Central memory CD8-positive, alpha-beta T cell (primary cell): ENCODE measurements around the gene SUN1.

Experiments used
- ATAC-seq: fragments of 150-1000 bp; cut with Tn5 transposase; replicated peaks from 2 replicates; pipeline ENCODE4 v1.10.0; 2022; ENCODE audit warnings: mild to moderate bottlenecking, moderate FRiP score, moderate number of reproducible peaks; ENCODE audit not compliant: poor library complexity, severe bottlenecking; ENCODE audit errors: extremely low read depth
- DNase-seq, 2 donors: peaks; one replicate each; pipeline ENCODE4 v3.0.0; 2021; ENCODE audit warnings: low spot score in 2 of 2
- H3K27ac Mint-ChIP-seq: one replicate; pipeline ENCODE4 v1.8.0; 2022; ENCODE audit warnings: low read depth, mild to moderate bottlenecking, moderate library complexity, mixed read lengths
- H3K27me3 Mint-ChIP-seq: one replicate; pipeline ENCODE4 v1.8.0; 2022; ENCODE audit warnings: mixed read lengths
- H3K36me3 Mint-ChIP-seq: one replicate; pipeline ENCODE4 v1.8.0; 2022; ENCODE audit warnings: mild to moderate bottlenecking, moderate library complexity, mixed read lengths; ENCODE audit not compliant: insufficient read depth
- H3K4me1 Mint-ChIP-seq: one replicate; pipeline ENCODE4 v1.8.0; 2022; ENCODE audit warnings: mixed read lengths
- H3K4me3 Mint-ChIP-seq: one replicate; pipeline ENCODE4 v1.8.0; 2022; ENCODE audit warnings: mild to moderate bottlenecking, moderate library complexity, mixed read lengths
- H3K9me3 Mint-ChIP-seq: one replicate; pipeline ENCODE4 v1.8.0; 2022; ENCODE audit warnings: mixed read lengths

SUN1 gene

DNA sequence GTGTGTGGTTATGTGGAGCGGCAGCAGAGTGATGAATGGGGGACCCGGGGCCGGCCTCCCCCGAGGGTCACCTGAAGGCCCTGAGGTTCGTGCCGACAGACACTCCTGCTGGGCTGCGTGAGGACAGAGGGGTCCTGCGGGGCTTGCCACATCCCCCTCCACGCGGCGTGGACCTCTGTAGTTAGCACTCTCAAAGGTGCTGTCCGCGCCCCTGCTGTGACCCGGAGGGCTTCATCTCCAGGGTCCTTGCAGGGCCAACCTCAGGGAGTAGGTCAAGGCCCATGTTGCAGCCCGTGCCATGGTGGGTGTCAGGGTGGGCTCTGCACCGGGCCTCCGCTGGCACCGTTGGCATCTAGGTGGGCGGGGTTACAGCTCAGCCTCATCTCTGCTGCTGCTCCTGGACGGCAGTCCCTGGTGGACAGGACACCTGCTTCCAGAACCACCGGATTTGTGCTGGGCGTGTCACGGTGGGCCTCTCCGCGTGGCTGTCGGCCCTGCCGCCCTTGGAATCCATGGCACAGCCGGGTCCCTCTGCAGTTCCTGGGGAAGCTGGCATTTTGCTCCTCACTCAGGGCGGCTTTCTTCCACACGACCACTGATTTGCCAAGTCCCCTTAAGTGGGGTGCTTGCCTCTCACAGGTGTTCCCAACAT lies 24.3 kb downstream of the SUN1 start:
- no peak overlapping the region for H3K27ac Mint-ChIP-seq
- DNase-seq (no peak), ATAC-seq (no peak)
- no peak overlapping the region for H3K4me3 Mint-ChIP-seq
- peaks cover 36% of the 10 kb centered on the region for H3K36me3 Mint-ChIP-seq
- no peaks in the 10 kb centered on the region for H3K27me3 Mint-ChIP-seq
- no peaks in the 10 kb centered on the region for H3K4me1 Mint-ChIP-seq
- H3K9me3 Mint-ChIP-seq = no peaks in the 10 kb centered on the region

DNA sequence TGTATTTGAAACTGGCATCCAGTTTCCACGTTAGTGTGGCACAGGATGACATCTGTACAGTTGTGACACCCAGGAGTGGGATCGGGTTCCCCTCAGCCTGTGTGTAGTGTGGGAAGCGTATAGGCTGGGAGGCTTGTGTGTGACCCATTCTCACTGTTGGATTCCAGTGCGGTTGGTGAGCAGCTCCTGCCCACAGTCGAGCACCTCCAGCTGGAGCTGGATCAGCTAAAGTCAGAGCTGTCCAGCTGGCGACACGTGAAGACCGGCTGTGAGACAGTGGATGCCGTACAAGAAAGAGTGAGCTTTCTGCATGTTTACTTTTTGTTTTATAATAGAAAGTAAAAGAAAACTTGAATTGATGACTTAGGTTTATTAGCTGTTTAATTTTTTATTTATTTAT lies 25.4 kb downstream of the SUN1 start:
- H3K4me3 Mint-ChIP-seq = no peak overlapping the region
- H3K36me3 Mint-ChIP-seq = peaks cover 39% of the 10 kb centered on the region
- H3K4me1 Mint-ChIP-seq = no peaks in the 10 kb centered on the region
- ATAC-seq (no peak), DNase-seq (no peak)
- H3K27ac Mint-ChIP-seq = no peak overlapping the region
- H3K9me3 Mint-ChIP-seq = no peaks in the 10 kb centered on the region
- no peaks in the 10 kb centered on the region for H3K27me3 Mint-ChIP-seq

DNA sequence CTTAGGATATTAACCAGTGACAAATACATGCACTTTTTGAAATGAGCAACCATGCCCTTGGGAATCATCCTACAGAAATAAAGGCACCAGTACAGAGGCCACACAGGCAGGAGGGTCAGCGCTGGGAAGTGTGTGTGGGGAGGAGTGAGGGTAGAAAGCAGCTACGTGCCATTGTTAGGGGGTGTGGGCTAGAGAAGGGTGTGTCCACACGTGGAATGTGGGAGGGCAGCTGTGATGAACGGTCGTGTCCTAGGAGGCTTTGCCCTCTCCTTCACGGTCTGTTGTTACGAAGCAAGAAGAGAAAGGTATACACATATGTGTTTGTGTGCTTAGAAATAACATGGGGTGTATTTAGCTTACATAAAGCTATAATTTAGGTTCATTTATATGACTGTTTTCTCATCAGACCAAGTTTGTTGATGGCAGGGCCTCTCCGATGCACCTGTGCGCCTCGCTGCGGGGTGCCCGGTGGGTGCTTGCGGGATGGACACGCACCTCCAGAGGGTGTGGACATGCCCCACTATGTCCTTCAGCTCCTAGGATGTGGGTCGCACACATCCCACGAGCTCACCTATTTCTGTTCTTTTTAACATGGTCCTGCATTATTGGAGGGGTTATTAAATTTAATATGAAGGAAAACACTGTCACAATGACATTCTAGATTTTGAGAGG lies 27.2 kb downstream of the SUN1 start:
- ATAC-seq = no peak
- Mint-ChIP-seq H3K27me3 (no peaks in the 10 kb centered on the region), H3K9me3 (no peaks in the 10 kb centered on the region), H3K4me1 (no peaks in the 10 kb centered on the region), H3K27ac (no peak overlapping the region), H3K36me3 (peaks cover 37% of the 10 kb centered on the region), H3K4me3 (no peak overlapping the region)
- no peak for DNase-seq

DNA sequence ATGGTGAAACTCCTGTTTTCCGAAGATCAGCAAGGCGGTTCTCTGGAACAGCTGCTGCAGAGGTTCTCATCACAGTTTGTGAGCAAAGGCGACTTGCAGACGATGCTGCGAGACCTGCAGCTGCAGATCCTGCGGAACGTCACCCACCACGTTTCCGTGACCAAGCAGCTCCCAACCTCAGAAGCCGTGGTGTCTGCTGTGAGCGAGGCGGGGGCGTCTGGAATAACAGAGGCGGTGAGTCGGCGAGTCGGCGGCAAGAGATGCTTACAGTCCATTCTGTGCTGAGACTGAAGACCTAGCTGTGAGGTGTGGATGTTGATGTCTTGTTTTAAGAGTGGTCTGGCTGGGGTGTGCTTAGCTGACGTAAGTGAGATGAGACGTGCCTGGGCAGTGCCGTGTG lies 27.9 kb downstream of the SUN1 start:
- ATAC-seq (no peak), DNase-seq (no peak)
- no peaks in the 10 kb centered on the region for H3K9me3 Mint-ChIP-seq
- no peaks in the 10 kb centered on the region for H3K27me3 Mint-ChIP-seq
- H3K4me3 Mint-ChIP-seq = no peak overlapping the region
- peaks cover 36% of the 10 kb centered on the region for H3K36me3 Mint-ChIP-seq
- H3K4me1 Mint-ChIP-seq = no peaks in the 10 kb centered on the region
- no peak overlapping the region for H3K27ac Mint-ChIP-seq

DNA sequence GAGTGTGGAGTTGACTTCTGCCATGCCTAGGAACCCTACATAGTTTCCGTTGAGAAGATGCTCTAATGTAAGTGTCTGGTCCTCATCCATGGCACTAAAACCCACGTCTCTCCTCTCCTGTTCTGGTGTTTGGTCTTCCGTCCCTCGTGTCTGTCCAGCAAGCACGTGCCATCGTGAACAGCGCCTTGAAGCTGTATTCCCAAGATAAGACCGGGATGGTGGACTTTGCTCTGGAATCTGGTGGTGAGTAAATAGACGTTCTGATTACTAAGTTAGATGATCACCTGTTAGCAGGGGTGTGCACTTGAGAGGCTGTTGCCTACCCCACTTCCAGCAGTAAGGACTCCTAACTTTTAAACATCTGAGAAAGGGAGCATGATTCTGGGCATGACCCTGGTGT lies 28.9 kb downstream of the SUN1 start:
- no peaks in the 10 kb centered on the region for H3K9me3 Mint-ChIP-seq
- no peak overlapping the region for H3K27ac Mint-ChIP-seq
- ATAC-seq = no peak
- H3K4me1 Mint-ChIP-seq = no peaks in the 10 kb centered on the region
- H3K4me3 Mint-ChIP-seq = no peak overlapping the region
- peaks cover 31% of the 10 kb centered on the region for H3K36me3 Mint-ChIP-seq
- H3K27me3 Mint-ChIP-seq = no peaks in the 10 kb centered on the region
- DNase-seq = no peak

DNA sequence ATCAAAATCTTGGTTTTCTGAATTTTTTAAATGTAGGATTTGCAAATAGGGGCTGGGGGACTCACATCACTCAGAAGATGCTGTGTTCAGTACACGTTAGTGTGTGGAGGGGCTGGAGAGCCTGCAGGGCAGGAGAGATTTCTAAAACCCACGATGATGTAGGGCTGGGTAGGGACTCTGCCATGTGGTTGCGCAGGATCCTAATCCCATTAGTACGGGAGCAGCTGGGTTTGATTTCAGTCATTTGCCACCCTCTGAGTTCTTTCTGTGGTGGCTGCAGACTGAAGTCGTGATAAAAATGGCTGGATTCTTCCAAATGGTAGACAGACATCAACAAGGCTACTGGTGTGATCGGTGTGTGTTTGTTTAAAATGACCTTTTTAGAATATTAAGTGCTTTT lies 29.9 kb downstream of the SUN1 start:
- Mint-ChIP-seq H3K4me3 (no peak overlapping the region), H3K9me3 (no peaks in the 10 kb centered on the region), H3K4me1 (no peaks in the 10 kb centered on the region), H3K27ac (no peak overlapping the region), H3K27me3 (no peaks in the 10 kb centered on the region), H3K36me3 (peaks cover 29% of the 10 kb centered on the region)
- ATAC-seq (no peak), DNase-seq (no peak)

DNA sequence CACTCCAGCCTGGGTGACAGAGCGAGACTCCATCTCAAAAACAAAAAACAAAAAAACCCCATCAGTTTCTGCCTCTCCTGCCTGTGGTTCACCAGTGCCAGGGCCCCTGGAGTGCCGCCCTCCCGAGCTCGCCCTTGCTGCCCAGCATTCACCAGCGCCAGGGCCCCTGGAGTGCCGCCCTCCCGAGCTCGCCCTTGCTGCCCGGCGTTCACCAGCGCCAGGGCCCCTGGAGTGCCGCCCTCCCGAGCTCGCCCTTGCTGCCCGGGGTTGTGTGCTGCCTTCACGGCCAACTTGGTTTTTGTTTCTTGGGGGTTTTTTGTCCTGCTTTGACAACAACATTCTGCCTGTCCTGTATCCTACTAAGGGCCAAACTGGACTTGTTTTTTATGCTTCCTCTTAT lies 30.8 kb downstream of the SUN1 start:
- H3K36me3 Mint-ChIP-seq = peaks cover 27% of the 10 kb centered on the region
- no peak overlapping the region for H3K4me3 Mint-ChIP-seq
- ATAC-seq (no peak), DNase-seq (no peak)
- no peak overlapping the region for H3K27ac Mint-ChIP-seq
- H3K9me3 Mint-ChIP-seq = no peaks in the 10 kb centered on the region
- no peaks in the 10 kb centered on the region for H3K4me1 Mint-ChIP-seq
- H3K27me3 Mint-ChIP-seq = no peaks in the 10 kb centered on the region

DNA sequence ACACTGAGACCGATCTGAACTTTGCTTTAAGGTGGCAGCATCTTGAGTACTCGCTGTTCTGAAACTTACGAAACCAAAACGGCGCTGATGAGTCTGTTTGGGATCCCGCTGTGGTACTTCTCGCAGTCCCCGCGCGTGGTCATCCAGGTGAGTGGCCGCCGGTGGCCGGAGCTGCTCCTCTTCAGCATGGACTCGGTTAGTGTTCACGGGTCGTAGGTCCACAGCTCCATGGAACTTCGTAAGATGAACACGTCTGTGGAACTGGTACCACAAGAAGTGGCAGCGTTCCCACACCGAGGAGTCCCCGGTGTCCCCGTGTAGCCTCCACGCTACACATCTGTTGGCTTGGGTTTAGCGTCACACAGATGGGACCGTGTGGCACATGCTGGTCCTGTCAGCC lies 33.6 kb downstream of the SUN1 start:
- peaks cover 28% of the 10 kb centered on the region for H3K36me3 Mint-ChIP-seq

DNA sequence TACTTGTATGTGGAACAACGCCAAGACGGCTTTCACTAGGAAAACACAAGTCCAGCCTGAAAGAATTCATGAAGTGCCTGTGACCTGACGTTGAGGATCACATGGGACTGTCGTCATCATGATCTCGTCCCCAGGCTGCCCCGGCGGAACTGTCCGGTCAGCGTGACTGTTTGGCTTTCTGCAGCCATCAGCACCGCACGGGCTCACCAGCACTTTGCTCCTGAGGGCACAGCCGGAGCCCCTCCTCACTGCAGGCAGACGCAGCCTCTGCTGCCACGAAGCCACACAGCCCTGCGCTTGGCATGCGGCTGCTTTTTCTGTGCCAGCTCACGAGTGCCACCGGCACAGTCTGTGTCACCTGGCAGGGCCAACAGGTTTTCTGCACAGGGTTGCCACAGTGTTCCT lies 34.7 kb downstream of the SUN1 start:
- H3K4me1 Mint-ChIP-seq = no peaks in the 10 kb centered on the region
- no peaks in the 10 kb centered on the region for H3K9me3 Mint-ChIP-seq
- DNase-seq = no peak
- no peak overlapping the region for H3K27ac Mint-ChIP-seq
- no peak for ATAC-seq
- H3K36me3 Mint-ChIP-seq = peaks cover 22% of the 10 kb centered on the region
- H3K27me3 Mint-ChIP-seq = no peaks in the 10 kb centered on the region
- H3K4me3 Mint-ChIP-seq = no peak overlapping the region

More for the DNA sequence above, 33.6 kb downstream of the SUN1 start:
- Mint-ChIP-seq H3K4me1 (no peaks in the 10 kb centered on the region), H3K9me3 (no peaks in the 10 kb centered on the region), H3K27ac (no peak overlapping the region), H3K27me3 (no peaks in the 10 kb centered on the region), H3K4me3 (no peak overlapping the region)
- DNase-seq = no peak
- ATAC-seq = no peak

DNA sequence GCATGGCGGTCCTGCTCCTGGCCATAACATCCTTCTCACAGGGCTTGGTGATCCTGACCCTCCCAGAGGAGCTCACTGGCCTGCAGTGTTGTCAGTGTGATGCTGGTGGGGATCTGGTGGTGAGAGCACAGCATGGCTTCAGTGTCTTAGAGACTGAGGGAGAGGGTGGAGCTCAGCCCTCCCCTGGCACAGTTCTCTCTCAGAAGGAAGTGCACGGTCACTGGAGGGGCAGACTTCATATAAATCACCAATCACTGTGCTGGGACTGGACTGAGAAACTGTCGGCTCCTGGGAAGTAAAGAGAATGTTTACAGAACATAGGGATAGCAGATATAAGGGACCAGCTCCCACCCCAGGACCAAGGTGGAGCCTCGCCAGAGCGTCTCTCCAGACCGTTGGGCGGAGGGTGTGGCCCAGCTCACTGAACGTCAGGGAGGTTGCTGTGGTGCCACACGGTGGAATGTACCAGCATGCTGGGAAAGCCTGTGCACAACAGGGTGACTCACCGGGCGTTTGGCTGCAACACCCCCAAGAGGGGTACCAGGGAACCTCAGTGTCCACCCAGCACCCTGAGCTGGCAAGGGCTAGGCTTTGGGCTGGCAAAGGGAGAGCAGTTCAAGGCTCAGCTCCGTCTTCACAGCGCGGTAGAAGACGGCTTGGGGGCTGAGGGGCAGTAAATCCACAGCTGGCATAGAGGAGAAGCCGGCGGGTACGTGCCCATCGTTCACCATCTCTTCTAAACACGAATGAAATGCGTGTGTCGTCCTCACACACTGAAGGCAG lies 35.3 kb downstream of the SUN1 start:
- no peak for ATAC-seq
- Mint-ChIP-seq H3K4me3 (no peak overlapping the region), H3K27me3 (no peaks in the 10 kb centered on the region), H3K36me3 (peaks cover 22% of the 10 kb centered on the region), H3K9me3 (no peaks in the 10 kb centered on the region), H3K27ac (no peak overlapping the region), H3K4me1 (no peaks in the 10 kb centered on the region)
- no peak for DNase-seq

DNA sequence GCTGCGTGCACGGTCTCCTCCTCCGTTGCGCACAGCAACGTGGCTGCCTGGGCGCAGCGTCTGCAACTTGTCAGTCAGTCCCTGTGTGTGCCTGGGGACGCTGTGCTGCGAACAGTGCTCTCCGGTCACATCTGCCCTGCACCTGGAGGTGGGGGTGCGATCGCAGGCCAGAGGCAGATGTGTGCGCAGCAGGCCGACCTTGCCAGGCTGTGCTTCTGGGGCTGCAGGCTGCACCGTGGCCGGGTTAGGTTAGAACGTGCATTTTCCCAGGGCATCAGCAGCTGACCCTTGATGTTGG lies 35.9 kb downstream of the SUN1 start:
- Mint-ChIP-seq H3K4me3 (no peak overlapping the region), H3K36me3 (peaks cover 23% of the 10 kb centered on the region), H3K4me1 (no peaks in the 10 kb centered on the region), H3K27ac (no peak overlapping the region), H3K27me3 (no peaks in the 10 kb centered on the region), H3K9me3 (no peaks in the 10 kb centered on the region)
- DNase-seq (no peak), ATAC-seq (no peak)

DNA sequence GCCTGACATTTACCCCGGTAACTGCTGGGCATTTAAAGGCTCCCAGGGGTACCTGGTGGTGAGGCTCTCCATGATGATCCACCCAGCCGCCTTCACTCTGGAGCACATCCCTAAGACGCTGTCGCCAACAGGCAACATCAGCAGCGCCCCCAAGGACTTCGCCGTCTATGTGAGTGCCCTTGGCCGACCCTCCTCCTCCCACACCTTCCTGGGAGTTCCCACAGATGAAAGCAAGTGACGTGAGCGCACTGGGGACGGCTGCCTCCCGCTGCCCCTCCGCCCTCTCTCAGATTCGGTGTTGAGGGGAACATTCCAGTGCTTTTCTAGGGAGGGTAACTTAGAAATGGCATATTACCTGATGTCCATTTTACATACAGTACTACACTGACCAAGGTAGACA lies 37.1 kb downstream of the SUN1 start:
- Mint-ChIP-seq H3K27ac (no peak overlapping the region), H3K4me1 (no peaks in the 10 kb centered on the region), H3K4me3 (no peak overlapping the region), H3K9me3 (no peaks in the 10 kb centered on the region), H3K36me3 (peaks cover 20% of the 10 kb centered on the region), H3K27me3 (no peaks in the 10 kb centered on the region)
- DNase-seq (no peak), ATAC-seq (no peak)

DNA sequence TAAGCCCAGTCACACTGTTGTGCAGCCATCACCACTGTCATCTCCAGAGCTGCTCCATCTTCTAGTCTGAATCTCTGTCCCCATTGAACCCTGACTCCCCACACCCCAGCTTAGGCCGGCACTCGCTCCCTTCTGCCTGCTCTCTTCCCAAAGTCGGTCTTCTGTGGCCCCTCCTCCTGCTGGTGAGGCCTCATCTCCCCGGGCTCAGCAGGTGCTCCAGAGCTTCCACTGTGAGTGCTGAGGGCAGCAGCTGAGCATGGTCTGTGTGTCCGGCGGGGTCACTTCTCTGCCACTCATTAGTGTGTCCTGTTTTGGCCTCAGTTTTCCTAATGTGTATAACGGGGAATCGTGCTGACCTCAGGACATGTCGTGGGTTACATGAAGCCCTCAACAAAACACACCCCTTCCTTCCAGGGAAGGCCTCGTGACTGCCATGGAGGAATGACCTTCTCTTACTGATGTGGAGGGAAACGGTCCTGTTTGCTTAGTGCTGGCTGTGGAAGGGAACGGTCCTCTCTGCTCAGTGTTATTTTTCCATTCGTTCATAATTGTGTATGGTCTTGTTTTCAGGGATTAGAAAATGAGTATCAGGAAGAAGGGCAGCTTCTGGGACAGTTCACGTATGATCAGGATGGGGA lies 39.7 kb downstream of the SUN1 start:
- H3K27ac Mint-ChIP-seq = no peak overlapping the region
- DNase-seq (no peak), ATAC-seq (no peak)
- H3K36me3 Mint-ChIP-seq = peaks cover 16% of the 10 kb centered on the region
- H3K4me1 Mint-ChIP-seq = no peaks in the 10 kb centered on the region
- no peak overlapping the region for H3K4me3 Mint-ChIP-seq
- no peaks in the 10 kb centered on the region for H3K9me3 Mint-ChIP-seq
- no peaks in the 10 kb centered on the region for H3K27me3 Mint-ChIP-seq
